OCI-LY1 (cell line): Measurements from ENCODE around the gene COMT.

ENCODE experiments used
- EZH2 ChIP-seq: fragments of 200-600 bp; sonication (generic), shearing (Covaris generic); IDR thresholded peaks from 2 replicates; pipeline ENCODE4 v1.8.0; 2017; ENCODE audit warnings: borderline replicate concordance, mixed run types, mild to moderate bottlenecking, antibody characterized with exemption, low read length, moderate library complexity, mixed read lengths
- TF ChIP-seq, protein P1 (sequence below): fragments of 200-600 bp; sonication (generic), shearing (Covaris generic); IDR thresholded peaks from 2 replicates; pipeline ENCODE4 v1.5.1; 2017; ENCODE audit warnings: mild to moderate bottlenecking, antibody characterized with exemption, low read length, moderate library complexity, mixed read lengths

DNA sequence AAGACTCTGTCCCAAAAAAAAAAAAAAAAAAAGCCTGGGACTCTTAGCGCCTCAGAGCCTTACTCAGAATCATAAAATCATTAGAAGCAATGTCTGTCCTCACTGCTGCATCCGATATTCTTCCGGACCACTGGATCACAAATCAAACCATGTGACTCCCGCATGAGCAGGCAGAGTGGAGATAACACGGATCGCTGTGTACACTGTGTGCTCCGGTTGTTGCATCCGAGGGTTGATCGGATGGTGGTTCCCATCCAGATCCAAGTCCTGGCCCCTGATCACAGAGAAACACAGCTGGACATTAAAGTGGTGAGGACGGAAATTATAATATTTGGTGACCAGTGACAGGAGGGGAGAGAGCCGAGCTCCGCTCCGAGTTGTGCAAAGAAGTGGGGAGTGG is 9.8 kb downstream of the COMT start:
- TF ChIP-seq, protein P1, sequence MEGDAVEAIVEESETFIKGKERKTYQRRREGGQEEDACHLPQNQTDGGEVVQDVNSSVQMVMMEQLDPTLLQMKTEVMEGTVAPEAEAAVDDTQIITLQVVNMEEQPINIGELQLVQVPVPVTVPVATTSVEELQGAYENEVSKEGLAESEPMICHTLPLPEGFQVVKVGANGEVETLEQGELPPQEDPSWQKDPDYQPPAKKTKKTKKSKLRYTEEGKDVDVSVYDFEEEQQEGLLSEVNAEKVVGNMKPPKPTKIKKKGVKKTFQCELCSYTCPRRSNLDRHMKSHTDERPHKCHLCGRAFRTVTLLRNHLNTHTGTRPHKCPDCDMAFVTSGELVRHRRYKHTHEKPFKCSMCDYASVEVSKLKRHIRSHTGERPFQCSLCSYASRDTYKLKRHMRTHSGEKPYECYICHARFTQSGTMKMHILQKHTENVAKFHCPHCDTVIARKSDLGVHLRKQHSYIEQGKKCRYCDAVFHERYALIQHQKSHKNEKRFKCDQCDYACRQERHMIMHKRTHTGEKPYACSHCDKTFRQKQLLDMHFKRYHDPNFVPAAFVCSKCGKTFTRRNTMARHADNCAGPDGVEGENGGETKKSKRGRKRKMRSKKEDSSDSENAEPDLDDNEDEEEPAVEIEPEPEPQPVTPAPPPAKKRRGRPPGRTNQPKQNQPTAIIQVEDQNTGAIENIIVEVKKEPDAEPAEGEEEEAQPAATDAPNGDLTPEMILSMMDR: no peak
- TF ChIP-seq EZH2: no peak
